SK-N-SH (cell line): Measurements from ENCODE around the gene EFTUD2. TPM values are rescaled to one million over a fixed set of nuclear protein-coding genes. Genes with fewer than 3 reads are reported as not detected.

Experiments
- CTCF ChIA-PET: fragments of 300-600, 350-600 bp; formaldehyde crosslinking; extraction: SDS; loops from one replicate; lab custom pipeline; 2021; lab: Yijun Ruan, JAX
- POLR2A ChIA-PET: fragments of 350-600 bp; sonication (Branson Sonifier 250); formaldehyde crosslinking; extraction: SDS; loops from one replicate; lab custom pipeline; 2020; ENCODE audit warnings: antibody characterized with exemption, inconsistent platforms; lab: Yijun Ruan, JAX
- DNase-seq: peaks from one replicate; pipeline ENCODE4 v3.0.0; 2012
- H2AFZ ChIP-seq: fragments of 200-600 bp; sonication (generic); 2 replicates; pipeline ENCODE4 v1.8.1; 2016; ENCODE audit warnings: antibody characterized with exemption, mild to moderate bottlenecking, low read depth
- H3F3A ChIP-seq: fragments of 200-600 bp; sonication (generic); replicated peaks from 2 replicates; pipeline ENCODE3; 2016; ENCODE audit warnings: antibody characterized with exemption, mild to moderate bottlenecking; ENCODE audit not compliant: insufficient read depth
- H3K27ac ChIP-seq, 2 experiments: fragments of 200-500 bp in 1 of 2; fragments of 200-600 bp in 1 of 2; sonication (Bioruptor generic) in 1 of 2; sonication (generic), shearing (Covaris generic) in 1 of 2; 2 replicates each; pipeline versions ENCODE4 v1.5.1 to v1.6.1; 2014 to 2016; ENCODE audit warnings: low read depth in 2 of 2, inconsistent platforms in 1 of 2, low read length in 1 of 2, mild to moderate bottlenecking in 1 of 2, mixed read lengths in 1 of 2
- H3K27me3 ChIP-seq: fragments of 200-600 bp; sonication (generic), shearing (Covaris generic); 2 replicates; pipeline ENCODE4 v1.6.1; 2016; ENCODE audit warnings: mixed run types; ENCODE audit not compliant: insufficient read depth
- H3K36me3 ChIP-seq, 2 experiments: fragments of 200-500 bp in 1 of 2; fragments of 200-600 bp in 1 of 2; sonication (Bioruptor generic) in 1 of 2; sonication (generic) in 1 of 2; replicated peaks in 1 of 2; 2 replicates each; pipeline versions ENCODE3 to v1.5.1; 2014 to 2016; ENCODE audit warnings: low read length in 1 of 2, mild to moderate bottlenecking in 1 of 2; ENCODE audit not compliant: insufficient read depth in 2 of 2, control insufficient read depth in 1 of 2
- H3K4me1 ChIP-seq, 2 experiments: fragments of 200-500 bp in 1 of 2; fragments of 200-600 bp in 1 of 2; sonication (Bioruptor generic) in 1 of 2; sonication (generic), shearing (Covaris generic) in 1 of 2; 2 replicates each; pipeline versions ENCODE4 v1.5.1 to v1.6.1; 2014 to 2016; ENCODE audit warnings: low read depth in 1 of 2, low read length in 1 of 2, mixed run types in 1 of 2; ENCODE audit not compliant: insufficient read depth in 2 of 2, control insufficient read depth in 1 of 2
- H3K4me2 ChIP-seq: fragments of 200-600 bp; sonication (generic), shearing (Covaris generic); 2 replicates; pipeline ENCODE4 v1.6.1; 2017; ENCODE audit warnings: mixed run types
- H3K4me3 ChIP-seq, 2 experiments: fragments of 200-500 bp in 1 of 2; fragments of 200-600 bp in 1 of 2; sonication (Bioruptor generic) in 1 of 2; sonication (generic), shearing (Covaris generic) in 1 of 2; 2 replicates each; pipeline versions ENCODE4 v1.5.1 to v1.8.1; 2014 to 2016; ENCODE audit warnings: low read depth in 2 of 2, inconsistent platforms in 1 of 2, low read length in 1 of 2, mild to moderate bottlenecking in 1 of 2, mixed read lengths in 1 of 2, moderate library complexity in 1 of 2
- H3K79me2 ChIP-seq: fragments of 200-600 bp; sonication (generic); 2 replicates; pipeline ENCODE4 v1.8.1; 2017; ENCODE audit warnings: mild to moderate bottlenecking; ENCODE audit not compliant: insufficient read depth
- H3K9ac ChIP-seq: fragments of 200-600 bp; sonication (generic); 2 replicates; pipeline ENCODE4 v1.6.1; 2017; ENCODE audit warnings: mixed run types
- H3K9me2 ChIP-seq: fragments of 200-600 bp; sonication (generic); 2 replicates; pipeline ENCODE4 v1.6.1; 2017; ENCODE audit warnings: mixed run types
- H3K9me3 ChIP-seq: fragments of 200-600 bp; sonication (generic); 2 replicates; pipeline ENCODE4 v1.6.1; 2017; ENCODE audit warnings: mixed run types, mild to moderate bottlenecking, moderate library complexity
- H4K20me1 ChIP-seq: fragments of 200-600 bp; sonication (generic); 2 replicates; pipeline ENCODE4 v1.6.1; 2017; ENCODE audit warnings: mild to moderate bottlenecking, mixed run types; ENCODE audit not compliant: insufficient read depth
- CHD2 ChIP-seq: fragments of 150-350 bp; IDR thresholded peaks from 2 replicates; pipeline ENCODE4 v1.6.1; 2018; ENCODE audit warnings: low read length; ENCODE audit not compliant: partially characterized antibody
- CTCF ChIP-seq: fragments of 200-600 bp; sonication (generic); IDR thresholded peaks from 2 replicates; pipeline ENCODE4 v1.6.1; 2017; ENCODE audit warnings: antibody characterized with exemption, mild to moderate bottlenecking, moderate library complexity
- ELF1 ChIP-seq: IDR thresholded peaks from 2 replicates; pipeline ENCODE4 v1.4.0; 2012
- EZH2phosphoT487 ChIP-seq: fragments of 200-600 bp; sonication (generic); IDR thresholded peaks from 2 replicates; pipeline ENCODE4 v1.6.1; 2017; ENCODE audit warnings: low read depth, mixed run types, mild to moderate bottlenecking, antibody characterized with exemption, moderate library complexity, borderline replicate concordance
- FOXM1 ChIP-seq: IDR thresholded peaks from 2 replicates; pipeline ENCODE4 v1.4.0; 2012; ENCODE audit warnings: low read depth, mild to moderate bottlenecking
- GABPA ChIP-seq: IDR thresholded peaks from 2 replicates; pipeline ENCODE4 v1.4.0; 2012; ENCODE audit warnings: low read depth, mild to moderate bottlenecking
- JUND ChIP-seq: IDR thresholded peaks from 2 replicates; pipeline ENCODE4 v1.4.0; 2012
- MEF2A ChIP-seq: IDR thresholded peaks from 2 replicates; pipeline ENCODE4 v1.4.0; 2012; ENCODE audit warnings: low read depth, borderline replicate concordance
- NRF1 ChIP-seq: IDR thresholded peaks from 2 replicates; pipeline ENCODE4 v1.6.1; 2012; ENCODE audit warnings: low read depth, mild to moderate bottlenecking, low read length
- PBX3 ChIP-seq: IDR thresholded peaks from 2 replicates; pipeline ENCODE4; 2012
- POLR2AphosphoS5 ChIP-seq: IDR thresholded peaks from 2 replicates; pipeline ENCODE4 v1.6.1; 2012; ENCODE audit warnings: low read depth, low read length
- RAD21 ChIP-seq: IDR thresholded peaks from 2 replicates; pipeline ENCODE4 v1.6.1; 2012; ENCODE audit warnings: mild to moderate bottlenecking, low read length
- RCOR1 ChIP-seq: fragments of 150-350 bp; IDR thresholded peaks from 2 replicates; pipeline ENCODE4 v1.6.1; 2017; ENCODE audit warnings: antibody characterized with exemption, low read length
- SMC3 ChIP-seq: IDR thresholded peaks from 2 replicates; pipeline ENCODE4 v1.6.1; 2012; ENCODE audit warnings: low read depth, low read length, improper control_type of control experiment
- WGBS: methylation state at CpG from one replicate; pipeline ENCODE4 v1.1.6; 2017; ENCODE audit warnings: low lambda C conversion rate; 5-methylcytosine and 5-hydroxymethylcytosine counted together
- polyA plus RNA-seq, 3 experiments: library from polyadenylated mRNA; depleted of rRNA; stranded (reverse); fragments of >200 nt; gene quantifications; 2 replicates each; pipeline ENCODE4 v1.2.3, GENCODE V29; 2012

EFTUD2 gene
- polyA plus RNA-seq, 1 of the 3 experiments (the other 2 are of a cell fraction), result 82.9 TPM

DNA sequence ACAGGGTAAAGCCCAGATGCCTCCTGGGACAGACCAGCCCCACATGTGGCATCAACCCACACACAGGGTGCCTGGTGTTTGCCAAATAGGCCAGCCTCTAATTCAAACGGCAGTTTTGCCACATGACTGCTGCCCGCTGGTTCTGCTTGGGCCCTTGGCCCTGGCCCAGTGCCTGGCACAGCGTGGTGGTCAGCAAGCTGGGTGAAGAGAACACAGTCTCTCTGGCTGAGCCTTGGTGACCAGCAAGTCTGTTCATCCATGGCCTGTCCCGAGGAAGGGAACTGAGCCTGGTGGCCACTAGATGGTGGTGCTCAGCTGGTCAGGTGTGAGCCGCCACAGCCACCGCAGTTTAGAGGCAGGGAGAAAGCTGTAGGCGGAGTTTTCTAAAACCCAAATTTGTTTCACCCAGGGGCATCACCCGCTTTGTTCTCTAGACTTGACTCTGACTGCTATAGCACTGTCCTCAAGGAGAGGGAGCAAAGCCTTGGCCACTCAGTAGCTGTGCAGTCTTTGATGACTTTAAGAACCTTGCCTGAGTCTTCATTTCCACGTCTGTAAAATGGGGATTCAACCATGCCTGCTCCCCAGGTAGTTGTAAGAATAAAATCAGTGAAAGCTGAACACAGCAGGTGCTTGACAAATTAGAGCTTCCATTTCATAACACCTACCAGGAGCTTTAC lies 20.8 kb upstream of the EFTUD2 start:
- no peaks in the 10 kb centered on the region for H3K9me3 ChIP-seq
- TF ChIP-seq CTCF, result peak; percentile 84
- no peak for TF ChIP-seq RCOR1
- TF ChIP-seq CHD2, result peak; percentile 51
- no peak for TF ChIP-seq MEF2A
- no peak for TF ChIP-seq EZH2phosphoT487
- peak; percentile 98 for TF ChIP-seq RAD21
- no peak for TF ChIP-seq POLR2AphosphoS5
- TF ChIP-seq SMC3, result peak; percentile 93
- CTCF ChIA-PET, result interaction anchor here (0.5 to 17.2 kb wide), 53 partner anchors 10 to 1017 kb away, joined by 3 to 433 read pairs (median 6); partner anchors contain the start of genes ACBD4, C1QL1, EFTUD2 and NMT1
- H3K9ac ChIP-seq, result no peak overlapping the region
- no peak overlapping the region; a peak in 1 of 4 replicates for H3K27ac ChIP-seq
- H3K27me3 ChIP-seq, result no peaks in the 10 kb centered on the region
- peak overlapping the region; percentile 36; the same call in 1 of the 2 replicates for H2AFZ ChIP-seq
- no peak overlapping the region for H3K4me2 ChIP-seq
- no peaks in the 10 kb centered on the region for H4K20me1 ChIP-seq
- H3K79me2 ChIP-seq, result no peaks in the 10 kb centered on the region
- POLR2A ChIA-PET, result interaction anchor here (0.7 to 2.5 kb wide), 8 partner anchors 9 to 229 kb away, joined by 3 to 14 read pairs (median 3); no protein-coding TSS in a partner anchor
- H3K4me3 ChIP-seq, result no peak overlapping the region; a peak in 1 of 4 replicates
- 18% methylated on average over 8 of the region's 9 CpGs for WGBS
- H3K4me1 ChIP-seq, result peaks cover 18 to 42% of the 10 kb centered on the region in 2 experiments; a peak in 3 of 4 replicates
- H3F3A ChIP-seq, result peaks cover 12% of the 10 kb centered on the region
- DNase-seq, result peak; percentile 89
- H3K36me3 ChIP-seq, result no peaks in the 10 kb centered on the region
- no peaks in the 10 kb centered on the region for H3K9me2 ChIP-seq

DNA sequence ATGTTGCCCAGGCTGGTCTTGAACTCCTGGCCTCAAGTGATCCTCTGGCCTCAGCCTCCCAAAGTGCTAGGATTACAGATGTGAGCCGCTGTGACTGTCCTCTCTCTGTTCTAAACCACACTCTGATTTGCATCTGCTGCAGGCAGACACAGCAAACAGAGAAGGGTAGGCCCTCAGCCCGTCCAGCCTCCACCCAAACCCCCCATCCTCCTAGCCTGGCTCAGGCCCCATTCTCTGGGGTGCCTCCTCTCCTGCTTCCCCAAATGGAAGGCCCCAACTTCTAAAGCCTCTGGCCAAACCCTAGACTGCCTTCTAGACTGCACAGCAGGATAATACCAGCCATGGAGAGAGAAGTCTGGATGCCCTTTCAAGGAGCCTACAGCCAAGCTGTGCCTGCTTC lies 20.2 kb upstream of the EFTUD2 start:
- Histone ChIP-seq H3K9ac (no peak overlapping the region), H3K4me3 (no peak overlapping the region), H3K4me2 (no peak overlapping the region), H3K4me1 (peaks cover 18 to 42% of the 10 kb centered on the region in 2 experiments; a peak in 3 of 4 replicates), H4K20me1 (no peaks in the 10 kb centered on the region), H3K27me3 (no peaks in the 10 kb centered on the region), H3F3A (peaks cover 12% of the 10 kb centered on the region), H3K79me2 (no peaks in the 10 kb centered on the region), H3K9me3 (no peaks in the 10 kb centered on the region), H3K27ac (no peak overlapping the region; a peak in 1 of 4 replicates), H3K36me3 (no peaks in the 10 kb centered on the region), H2AFZ (0 out of 2 replicates have a peak overlapping the region, but pooled peaks have one; percentile 36), H3K9me2 (no peaks in the 10 kb centered on the region)
- ChIA-PET POLR2A (interaction anchor here (1.0 to 2.5 kb wide), 4 partner anchors 12 to 230 kb away, joined by 3 to 14 read pairs (median 6); no protein-coding TSS in a partner anchor), CTCF (interaction anchor here (0.5 to 17.2 kb wide), 40 partner anchors 9 to 1018 kb away, joined by 3 to 433 read pairs (median 9); partner anchors contain the start of genes ACBD4, C1QL1, EFTUD2 and PLCD3)
- WGBS, result 63% methylated on average over 2 of the region's 2 CpGs
- TF ChIP-seq PBX3 (no peak), JUND (no peak), ELF1 (no peak), NRF1 (no peak), GABPA (no peak), FOXM1 (no peak), RCOR1 (no peak), MEF2A (no peak)
- DNase-seq, result no peak
